Measurements from ENCODE around the gene COL25A1. TPM values are rescaled to one million over a fixed set of nuclear protein-coding genes. Genes with fewer than 3 reads are reported as not detected.

The COL25A1 gene
- polyA plus RNA-seq (2011; rRNA removed) (not detected in 2 replicates), polyA plus RNA-seq (2017; fragmentation: RNase III; extraction: RNeasy Plus Mini Kit Qiagen cat#74134 plus additional on column Dnase treatment) (not detected in 3 replicates), polyA minus RNA-seq (2011; rRNA and poly(A)+ RNA removed) (not detected in 2 replicates)
- polyA plus RNA-seq (2012; cell fraction: cytosol; rRNA removed): not detected in 2 replicates
- polyA plus RNA-seq (2012; cell fraction: nucleus; rRNA removed): not detected in 2 replicates

DNA sequence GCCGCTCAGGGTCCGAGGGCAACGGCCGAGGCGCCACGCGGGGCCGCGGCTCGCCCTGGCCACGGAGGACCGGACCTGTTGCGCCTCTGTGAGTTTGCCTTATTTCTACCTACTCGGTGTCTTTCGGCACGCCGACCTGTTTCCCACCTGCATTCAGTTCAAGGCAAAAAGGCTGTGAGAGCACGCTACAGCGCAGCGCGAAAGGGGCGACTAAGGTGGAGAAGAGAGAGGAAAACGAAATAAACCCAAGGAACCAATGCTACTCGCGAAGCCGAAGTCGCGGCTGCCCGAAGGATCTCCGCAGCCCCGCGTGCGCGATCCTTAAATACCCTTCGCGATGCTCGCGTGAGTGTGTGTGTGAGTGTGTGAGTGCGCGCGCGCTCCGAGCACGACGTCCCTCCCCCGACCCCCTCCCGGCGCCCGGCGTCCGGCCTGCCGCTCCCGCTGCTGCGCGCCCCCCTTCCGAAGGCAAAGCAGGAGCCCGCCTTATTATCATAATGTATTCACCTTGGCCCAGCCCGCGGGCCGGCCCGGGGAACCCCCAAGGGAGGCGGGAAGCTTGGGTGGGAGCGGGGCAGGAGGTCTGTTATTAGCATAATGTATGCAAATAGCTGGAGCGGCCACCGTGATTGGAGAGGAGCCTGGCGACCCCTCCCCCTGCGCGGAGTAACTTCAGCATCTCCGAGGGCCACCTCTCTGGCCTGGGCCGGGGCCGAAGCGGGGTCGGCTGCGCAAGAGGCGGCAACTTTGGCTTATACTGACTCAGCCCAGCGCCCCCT, at the start of gene COL25A1:
TSS of gene COL25A1 (minus strand) at position 298 of the 779 bp plus-strand sequence.
- POLR2A ChIA-PET: no interaction called here
- H3K4me1 ChIP-seq: peaks cover 11% of the 10 kb centered on the region; the same call in 1 of the 3 replicates
- TF ChIP-seq RNF2 (IDR thresholded peaks at IDR 0.05; ENCODE audit: borderline replicate concordance, low read depth): no peak; the same call in 1 of the 2 replicates
- H3K9me3 ChIP-seq: no peaks in the 10 kb centered on the region
- ATAC-seq (peak; percentile 43 to 74; a peak in 3 of 6 replicates), DNase-seq (ENCODE audit: low read depth in 1 of 2, low spot score in 1 of 2) (peak in 1 of 2 experiments; percentile 5), FAIRE-seq (no peak)
- WGBS (ENCODE audit: missing lambda C conversion rate): 16% methylated on average over 32 of the region's 76 CpGs
- H3K4me3 ChIP-seq: peak within 1 kb of the TSS; percentile 44
- H3K27ac ChIP-seq: no peak within 1 kb of the TSS
- peak within 1 kb of the TSS; percentile 87 for H3K4me2 ChIP-seq
- CTCF ChIA-PET: interaction anchor here (1.4 kb wide), 1 partner anchor 10 kb away, joined by 3 read pairs; no protein-coding TSS in a partner anchor

DNA sequence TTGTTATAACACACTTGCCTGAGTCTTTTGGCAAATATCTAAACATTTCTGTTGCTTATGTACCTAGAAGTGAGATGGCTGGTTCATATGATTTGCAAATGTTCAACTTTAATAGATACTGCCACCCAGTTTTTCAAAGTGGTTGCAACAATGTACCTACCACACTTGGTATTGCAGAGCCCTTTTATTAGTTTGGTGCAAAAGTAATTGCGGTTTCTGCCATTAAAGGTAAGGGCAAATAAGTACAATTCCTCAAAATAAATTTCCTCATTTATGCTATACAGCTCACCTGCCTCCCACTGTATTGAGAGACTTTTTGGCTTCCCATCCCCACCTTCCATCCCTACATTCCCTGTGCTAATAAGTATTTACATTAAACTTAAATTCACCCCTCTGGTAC, 47.7 kb upstream of the COL25A1 start:
- H3K27ac ChIP-seq: no peak overlapping the region
- POLR2A ChIA-PET: no interaction called here
- no peaks in the 10 kb centered on the region for H3K9me3 ChIP-seq
- TF ChIP-seq EHMT2 (IDR thresholded peaks at IDR 0.05; ENCODE audit: low read depth) (no peak), FOSB (CRISPR knock-in tag; IDR thresholded peaks at IDR 0.05) (no peak), JUNB (IDR thresholded peaks at IDR 0.05) (no peak), HEYL (CRISPR knock-in tag; IDR thresholded peaks at IDR 0.05) (no peak), FOXS1 (CRISPR knock-in tag; IDR thresholded peaks at IDR 0.05) (no peak)
- TF ChIP-seq, protein P1, sequence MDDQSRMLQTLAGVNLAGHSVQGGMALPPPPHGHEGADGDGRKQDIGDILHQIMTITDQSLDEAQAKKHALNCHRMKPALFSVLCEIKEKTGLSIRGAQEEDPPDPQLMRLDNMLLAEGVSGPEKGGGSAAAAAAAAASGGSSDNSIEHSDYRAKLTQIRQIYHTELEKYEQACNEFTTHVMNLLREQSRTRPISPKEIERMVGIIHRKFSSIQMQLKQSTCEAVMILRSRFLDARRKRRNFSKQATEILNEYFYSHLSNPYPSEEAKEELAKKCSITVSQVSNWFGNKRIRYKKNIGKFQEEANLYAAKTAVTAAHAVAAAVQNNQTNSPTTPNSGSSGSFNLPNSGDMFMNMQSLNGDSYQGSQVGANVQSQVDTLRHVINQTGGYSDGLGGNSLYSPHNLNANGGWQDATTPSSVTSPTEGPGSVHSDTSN (IDR thresholded peaks at IDR 0.05): no peak
- TF ChIP-seq, protein P2, sequence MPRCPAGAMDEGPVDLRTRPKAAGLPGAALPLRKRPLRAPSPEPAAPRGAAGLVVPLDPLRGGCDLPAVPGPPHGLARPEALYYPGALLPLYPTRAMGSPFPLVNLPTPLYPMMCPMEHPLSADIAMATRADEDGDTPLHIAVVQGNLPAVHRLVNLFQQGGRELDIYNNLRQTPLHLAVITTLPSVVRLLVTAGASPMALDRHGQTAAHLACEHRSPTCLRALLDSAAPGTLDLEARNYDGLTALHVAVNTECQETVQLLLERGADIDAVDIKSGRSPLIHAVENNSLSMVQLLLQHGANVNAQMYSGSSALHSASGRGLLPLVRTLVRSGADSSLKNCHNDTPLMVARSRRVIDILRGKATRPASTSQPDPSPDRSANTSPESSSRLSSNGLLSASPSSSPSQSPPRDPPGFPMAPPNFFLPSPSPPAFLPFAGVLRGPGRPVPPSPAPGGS (IDR thresholded peaks at IDR 0.05): no peak
- TF ChIP-seq, protein P3, sequence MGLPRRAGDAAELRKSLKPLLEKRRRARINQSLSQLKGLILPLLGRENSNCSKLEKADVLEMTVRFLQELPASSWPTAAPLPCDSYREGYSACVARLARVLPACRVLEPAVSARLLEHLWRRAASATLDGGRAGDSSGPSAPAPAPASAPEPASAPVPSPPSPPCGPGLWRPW (IDR thresholded peaks at IDR 0.05): no peak
- H3K4me1 ChIP-seq: no peaks in the 10 kb centered on the region
- CTCF ChIA-PET: no interaction called here
- ATAC-seq (no peak), FAIRE-seq (no peak), DNase-seq (ENCODE audit: low read depth in 1 of 2, low spot score in 1 of 2) (no peak)
- H3K4me2 ChIP-seq: no peak overlapping the region
- H3K4me3 ChIP-seq: no peak overlapping the region
- 0% methylated on average over 1 of the region's 1 CpG for WGBS (ENCODE audit: missing lambda C conversion rate)

DNA sequence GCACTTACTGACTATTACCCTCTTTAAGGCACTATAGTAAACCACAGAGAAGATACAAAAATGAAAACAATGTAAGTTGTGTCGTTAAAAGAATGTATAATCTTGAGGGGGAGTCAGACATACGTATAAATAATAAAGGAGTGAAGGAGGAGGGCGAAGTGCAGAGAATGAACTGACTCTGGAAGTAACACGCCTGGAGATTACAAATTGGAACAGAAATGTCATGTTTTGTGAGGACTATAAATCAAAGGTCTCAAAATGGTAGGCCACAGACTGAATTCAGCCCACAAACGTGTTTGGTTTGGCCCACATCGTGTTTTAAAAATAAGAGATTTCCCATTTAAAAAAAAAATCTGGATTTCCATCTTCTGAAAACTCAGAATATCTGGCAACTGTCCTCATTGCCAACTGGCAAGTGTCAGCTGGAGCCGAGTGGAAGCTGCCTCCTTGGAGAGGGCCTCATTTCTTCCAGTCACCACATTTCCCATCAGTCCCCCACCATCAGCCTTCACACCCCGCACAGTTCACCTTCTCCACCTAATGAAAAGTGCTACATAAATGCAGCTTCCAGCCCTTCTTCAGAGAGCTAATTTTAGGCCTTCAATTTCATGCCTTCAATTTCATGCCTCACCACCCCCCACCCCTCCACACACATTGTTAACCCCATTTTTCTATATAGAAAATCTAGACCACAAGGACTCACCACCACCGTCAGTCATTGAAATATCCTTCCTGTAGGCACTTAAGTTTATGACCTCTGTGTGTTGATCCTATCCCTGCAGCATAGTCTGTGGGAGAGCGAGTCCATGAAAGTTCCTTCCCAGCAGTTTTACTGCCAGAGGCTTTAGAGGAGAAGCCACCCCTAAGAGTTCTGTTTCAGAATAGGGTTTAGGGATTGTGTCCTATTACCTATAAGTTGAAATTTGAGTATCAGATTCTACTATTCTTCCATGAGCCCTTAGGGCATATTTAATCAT, 32.0 kb upstream of the COL25A1 start:
- CTCF ChIA-PET: interaction anchor here (0.6 kb wide), 2 partner anchors 167 to 458 kb away, joined by 3 read pairs; no protein-coding TSS in a partner anchor
- WGBS (ENCODE audit: missing lambda C conversion rate): 40% methylated on average over 10 of the region's 10 CpGs

More for the DNA sequence above, 32.0 kb upstream of the COL25A1 start:
- DNase-seq (ENCODE audit: low read depth in 1 of 2, low spot score in 1 of 2) (no peak), FAIRE-seq (no peak), ATAC-seq (no peak)
- no peak overlapping the region for H3K4me3 ChIP-seq
- TF ChIP-seq RFX5 (IDR thresholded peaks at IDR 0.05): no peak
- TF ChIP-seq POLR2AphosphoS2 (conservative IDR thresholded peaks at IDR 0.05; ENCODE audit: low read length): no peak
- no peak for TF ChIP-seq JUN (IDR thresholded peaks at IDR 0.05)
- TF ChIP-seq, protein P4, sequence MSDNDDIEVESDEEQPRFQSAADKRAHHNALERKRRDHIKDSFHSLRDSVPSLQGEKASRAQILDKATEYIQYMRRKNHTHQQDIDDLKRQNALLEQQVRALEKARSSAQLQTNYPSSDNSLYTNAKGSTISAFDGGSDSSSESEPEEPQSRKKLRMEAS (IDR thresholded peaks at IDR 0.05): no peak
- TF ChIP-seq PHF8 (IDR thresholded peaks at IDR 0.05; ENCODE audit: borderline replicate concordance, low read depth): no peak
- no peak for TF ChIP-seq NPAS2 (CRISPR knock-in tag; IDR thresholded peaks at IDR 0.05; ENCODE audit: borderline replicate concordance)
- TF ChIP-seq JUNB (IDR thresholded peaks at IDR 0.05): no peak
- no peak for TF ChIP-seq SMC3 (IDR thresholded peaks at IDR 0.05)
- TF ChIP-seq, protein P5, sequence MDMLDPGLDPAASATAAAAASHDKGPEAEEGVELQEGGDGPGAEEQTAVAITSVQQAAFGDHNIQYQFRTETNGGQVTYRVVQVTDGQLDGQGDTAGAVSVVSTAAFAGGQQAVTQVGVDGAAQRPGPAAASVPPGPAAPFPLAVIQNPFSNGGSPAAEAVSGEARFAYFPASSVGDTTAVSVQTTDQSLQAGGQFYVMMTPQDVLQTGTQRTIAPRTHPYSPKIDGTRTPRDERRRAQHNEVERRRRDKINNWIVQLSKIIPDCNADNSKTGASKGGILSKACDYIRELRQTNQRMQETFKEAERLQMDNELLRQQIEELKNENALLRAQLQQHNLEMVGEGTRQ (IDR thresholded peaks at IDR 0.05): no peak
- TF ChIP-seq, protein P1 (IDR thresholded peaks at IDR 0.05): no peak
- TF ChIP-seq ESRRA (IDR thresholded peaks at IDR 0.05; ENCODE audit: borderline replicate concordance, low read length): no peak
- no peak for TF ChIP-seq RCOR1 (IDR thresholded peaks at IDR 0.05; ENCODE audit: low read depth, low read length)
- TF ChIP-seq EHF (CRISPR knock-in tag; IDR thresholded peaks at IDR 0.05): no peak
- no peaks in the 10 kb centered on the region for H3K4me1 ChIP-seq
- POLR2A ChIA-PET: no interaction called here
- H3K27ac ChIP-seq: no peak overlapping the region
- no peaks in the 10 kb centered on the region for H3K9me3 ChIP-seq
- no peak overlapping the region for H3K4me2 ChIP-seq
